RWPE2 (cell line): ENCODE measurements around the gene FBLN2.
A peak's percentile ranks its signal among the peaks of the same experiment; 100 is the strongest.

Experiments
- ATAC-seq: fragments of 200-7000 bp; cut with Tn5 transposase; 3 replicates; pipeline ENCODE4 v1.9.1; 2021; ENCODE audit warnings: low read depth
- DNase-seq: peaks from one replicate; pipeline ENCODE4 v3.0.0-alpha.2; 2020; ENCODE audit warnings: low spot score
- H3K27ac ChIP-seq: fragments of 450-650 bp; 2 replicates; pipeline ENCODE4 v1.5.1; 2017; ENCODE audit warnings: mild to moderate bottlenecking; ENCODE audit not compliant: poor library complexity, severe bottlenecking
- H3K27me3 ChIP-seq: fragments of 250-450 bp; sonication (Bioruptor Pico); 2 replicates; pipeline ENCODE4 v1.5.1; 2021; ENCODE audit warnings: mild to moderate bottlenecking, moderate library complexity; ENCODE audit not compliant: insufficient read depth, poor library complexity, severe bottlenecking
- H3K36me3 ChIP-seq: fragments of 250-450 bp; sonication (Bioruptor Pico); 2 replicates; pipeline ENCODE4 v1.5.1; 2020; ENCODE audit warnings: low read depth, mild to moderate bottlenecking, moderate library complexity
- H3K4me1 ChIP-seq: fragments of 250-450 bp; sonication (Bioruptor Pico); 2 replicates; pipeline ENCODE4 v1.5.1; 2021; ENCODE audit warnings: mild to moderate bottlenecking, moderate library complexity; ENCODE audit not compliant: insufficient read depth, poor library complexity, severe bottlenecking
- H3K4me3 ChIP-seq: fragments of 250-450 bp; sonication (Bioruptor Pico); 2 replicates; pipeline ENCODE4 v1.5.1; 2021; ENCODE audit warnings: mild to moderate bottlenecking, moderate library complexity; ENCODE audit not compliant: severe bottlenecking
- H3K9me3 ChIP-seq: fragments of 250-450 bp; sonication (Bioruptor Pico); 2 replicates; pipeline ENCODE4 v1.5.1; 2021; ENCODE audit warnings: mild to moderate bottlenecking, moderate library complexity; ENCODE audit not compliant: severe bottlenecking
- TF ChIP-seq, protein P1 (sequence below): fragments of 450-650 bp; IDR thresholded peaks from one replicate; pipeline ENCODE4 v1.5.1; 2017; ENCODE audit warnings: mild to moderate bottlenecking, moderate library complexity; ENCODE audit not compliant: poor library complexity, severe bottlenecking

Gene FBLN2

GRCh38 chr3:13656584-13657301, 107.8 kb downstream of the FBLN2 start:
- no peaks in the 10 kb centered on the region for H3K36me3 ChIP-seq
- H3K4me1 ChIP-seq, result no peaks in the 10 kb centered on the region
- no peaks in the 10 kb centered on the region for H3K9me3 ChIP-seq
- H3K4me3 ChIP-seq, result no peak overlapping the region
- no peaks in the 10 kb centered on the region for H3K27me3 ChIP-seq
- no peak for DNase-seq
- no peak for ATAC-seq
- H3K27ac ChIP-seq, result no peak overlapping the region
- TF ChIP-seq, protein P1, sequence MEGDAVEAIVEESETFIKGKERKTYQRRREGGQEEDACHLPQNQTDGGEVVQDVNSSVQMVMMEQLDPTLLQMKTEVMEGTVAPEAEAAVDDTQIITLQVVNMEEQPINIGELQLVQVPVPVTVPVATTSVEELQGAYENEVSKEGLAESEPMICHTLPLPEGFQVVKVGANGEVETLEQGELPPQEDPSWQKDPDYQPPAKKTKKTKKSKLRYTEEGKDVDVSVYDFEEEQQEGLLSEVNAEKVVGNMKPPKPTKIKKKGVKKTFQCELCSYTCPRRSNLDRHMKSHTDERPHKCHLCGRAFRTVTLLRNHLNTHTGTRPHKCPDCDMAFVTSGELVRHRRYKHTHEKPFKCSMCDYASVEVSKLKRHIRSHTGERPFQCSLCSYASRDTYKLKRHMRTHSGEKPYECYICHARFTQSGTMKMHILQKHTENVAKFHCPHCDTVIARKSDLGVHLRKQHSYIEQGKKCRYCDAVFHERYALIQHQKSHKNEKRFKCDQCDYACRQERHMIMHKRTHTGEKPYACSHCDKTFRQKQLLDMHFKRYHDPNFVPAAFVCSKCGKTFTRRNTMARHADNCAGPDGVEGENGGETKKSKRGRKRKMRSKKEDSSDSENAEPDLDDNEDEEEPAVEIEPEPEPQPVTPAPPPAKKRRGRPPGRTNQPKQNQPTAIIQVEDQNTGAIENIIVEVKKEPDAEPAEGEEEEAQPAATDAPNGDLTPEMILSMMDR, result no peak

DNA sequence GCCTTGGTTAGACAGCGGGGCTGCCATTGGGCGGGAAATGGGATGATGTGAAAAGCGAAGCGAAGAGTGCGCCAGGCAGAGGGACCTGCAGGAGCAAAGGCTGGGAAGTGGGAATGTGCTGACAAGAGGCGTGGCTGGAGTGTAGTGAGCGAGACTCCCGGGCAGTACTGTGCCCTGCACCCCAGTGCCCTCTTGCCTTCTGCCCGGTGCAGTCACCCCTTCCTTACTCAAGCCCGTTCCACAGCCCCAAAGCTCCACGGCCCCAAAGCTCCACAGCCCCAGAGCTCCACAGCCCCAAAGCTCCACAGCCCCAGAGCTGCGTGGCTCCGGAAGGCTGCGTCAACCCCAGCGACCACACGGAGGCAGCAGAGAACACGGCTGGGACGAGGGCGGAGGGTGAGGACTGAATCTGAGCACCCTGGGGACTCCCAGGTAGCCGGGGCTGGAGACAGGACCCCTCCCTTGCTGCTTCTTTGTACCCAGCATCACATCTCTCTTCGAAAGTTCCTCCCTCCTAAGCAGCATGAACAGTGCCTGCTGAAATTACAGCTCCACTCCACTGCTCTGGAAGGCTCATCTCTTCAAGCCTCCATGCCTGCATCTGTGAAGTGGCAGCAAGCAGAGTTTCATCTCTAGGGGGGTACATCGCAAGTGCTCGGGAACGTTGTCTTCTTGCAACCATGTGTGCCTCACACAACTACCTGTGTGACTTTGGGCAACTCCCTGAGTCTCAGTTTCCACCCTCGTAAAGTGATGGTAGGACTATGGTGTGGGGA, 108.9 kb downstream of the FBLN2 start:
- H3K27ac ChIP-seq, result no peak overlapping the region
- ATAC-seq (peak; percentile 85), DNase-seq (no peak)
- H3K36me3 ChIP-seq, result no peaks in the 10 kb centered on the region
- TF ChIP-seq, protein P1, result peak; percentile 88
- H3K4me1 ChIP-seq, result no peaks in the 10 kb centered on the region
- no peaks in the 10 kb centered on the region for H3K27me3 ChIP-seq
- H3K9me3 ChIP-seq, result no peaks in the 10 kb centered on the region
- H3K4me3 ChIP-seq, result no peak overlapping the region

DNA sequence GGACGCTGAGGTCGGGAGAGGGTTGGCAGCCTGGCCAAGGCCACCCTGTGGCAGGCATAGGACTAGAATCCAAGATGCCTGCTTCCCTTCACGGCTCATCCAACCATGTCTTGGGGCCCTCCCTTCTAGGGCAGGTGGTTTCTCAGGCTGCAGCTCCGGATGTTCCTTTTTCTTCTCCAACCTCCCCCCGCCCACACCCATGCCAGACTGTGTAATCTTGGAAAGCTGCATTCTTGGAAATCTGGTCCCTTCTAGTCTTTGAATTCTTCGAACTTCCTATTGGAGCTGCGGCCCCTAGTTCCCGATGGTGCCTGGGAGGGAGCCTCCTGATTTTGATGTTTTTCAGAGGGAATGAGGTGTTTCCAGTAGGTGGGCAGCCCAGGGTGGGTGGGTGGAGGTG, 109.8 kb downstream of the FBLN2 start:
- DNase-seq (no peak), ATAC-seq (no peak)
- Histone ChIP-seq H3K36me3 (no peaks in the 10 kb centered on the region), H3K9me3 (no peaks in the 10 kb centered on the region), H3K4me1 (no peaks in the 10 kb centered on the region), H3K27me3 (no peaks in the 10 kb centered on the region), H3K27ac (no peak overlapping the region), H3K4me3 (no peak overlapping the region)
- TF ChIP-seq, protein P1, result no peak

DNA sequence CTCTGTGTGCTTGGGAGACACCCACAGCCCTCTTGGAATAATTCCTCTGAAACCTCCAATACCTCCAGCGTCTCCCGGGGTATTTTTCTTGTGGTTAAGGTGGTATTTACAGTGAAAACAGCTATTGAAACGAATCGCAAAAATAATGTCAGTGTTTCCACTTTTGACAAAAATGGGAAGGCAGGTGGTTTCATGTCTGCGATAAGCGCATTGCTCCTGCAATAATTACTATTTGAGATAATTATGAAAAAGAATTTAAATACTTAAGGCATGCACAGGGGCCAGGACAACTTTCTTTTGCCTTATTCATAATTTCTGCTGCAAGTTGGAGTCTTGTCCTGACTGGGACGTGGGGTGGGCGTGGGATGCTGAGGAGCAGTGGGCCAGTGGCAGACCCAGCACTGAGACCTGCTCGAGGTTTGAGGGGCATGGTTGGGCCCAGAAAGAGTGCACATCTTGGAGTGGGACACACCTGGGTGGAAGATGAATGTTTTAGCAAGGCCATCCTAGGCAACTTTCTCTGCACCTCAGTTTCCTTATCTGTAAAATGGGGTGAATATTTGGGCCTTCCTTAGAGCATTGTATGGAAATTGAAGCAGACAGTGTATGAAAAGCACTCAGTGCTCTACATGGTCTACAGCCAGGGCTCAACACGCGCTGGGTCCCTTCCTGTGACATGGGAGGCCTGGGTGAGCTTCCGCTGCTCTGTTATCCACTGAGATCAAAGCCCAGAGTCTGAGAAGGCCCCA, 110.5 kb downstream of the FBLN2 start:
- Histone ChIP-seq H3K4me1 (no peaks in the 10 kb centered on the region), H3K36me3 (no peaks in the 10 kb centered on the region), H3K4me3 (no peak overlapping the region), H3K9me3 (no peaks in the 10 kb centered on the region), H3K27me3 (no peaks in the 10 kb centered on the region), H3K27ac (no peak overlapping the region)
- no peak for DNase-seq
- TF ChIP-seq, protein P1, result no peak
- ATAC-seq, result no peak
